Mesenchymal stem cell (in vitro differentiated cells and primary cell): ENCODE data around the gene MT1G.
A peak's percentile ranks its signal among the peaks of the same experiment; 100 is the strongest.

Experiments
- DNase-seq: peaks from one replicate; pipeline ENCODE4 v3.0.0-alpha.2; 2013
- H2AFZ ChIP-seq: one replicate; pipeline ENCODE4 v1.6.1; 2013; ENCODE audit warnings: low read depth, mild to moderate bottlenecking, control low read depth, inconsistent platforms, low read length, moderate library complexity
- H2AK5ac ChIP-seq: 2 replicates; pipeline ENCODE4 v1.6.1; 2013; ENCODE audit warnings: low read length, moderate library complexity, mild to moderate bottlenecking, inconsistent platforms; ENCODE audit not compliant: severe bottlenecking
- H2BK120ac ChIP-seq: one replicate; pipeline ENCODE4 v1.6.1; 2013; ENCODE audit warnings: low read depth, mild to moderate bottlenecking, inconsistent platforms, low read length, moderate library complexity
- H2BK12ac ChIP-seq, 2 experiments: one replicate each; pipeline ENCODE4 v1.6.1; 2013; ENCODE audit warnings: inconsistent platforms in 2 of 2, low read length in 2 of 2, mild to moderate bottlenecking in 2 of 2, moderate library complexity in 2 of 2, control low read depth in 1 of 2
- H2BK15ac ChIP-seq: one replicate; pipeline ENCODE4 v1.6.1; 2013; ENCODE audit warnings: mild to moderate bottlenecking, low read depth, inconsistent platforms; ENCODE audit not compliant: poor library complexity, severe bottlenecking
- H2BK5ac ChIP-seq: 2 replicates; pipeline ENCODE4 v1.6.1; 2013; ENCODE audit warnings: low read depth, mild to moderate bottlenecking, low read length, control low read depth, inconsistent platforms; ENCODE audit not compliant: poor library complexity, severe bottlenecking
- H3K14ac ChIP-seq, 2 experiments: one replicate each; pipeline ENCODE4 v1.6.1; 2013; ENCODE audit warnings: inconsistent platforms in 2 of 2, low read length in 2 of 2, control low read depth in 1 of 2, mild to moderate bottlenecking in 1 of 2, moderate library complexity in 1 of 2
- H3K18ac ChIP-seq, 2 experiments: one replicate each; pipeline ENCODE4 v1.6.1; 2013; ENCODE audit warnings: inconsistent platforms in 2 of 2, low read length in 2 of 2, control low read depth in 1 of 2, low read depth in 1 of 2, mild to moderate bottlenecking in 1 of 2
- H3K23ac ChIP-seq, 2 experiments: one replicate each; pipeline ENCODE4 v1.6.1; 2013; ENCODE audit warnings: inconsistent platforms in 2 of 2, low read length in 2 of 2, mild to moderate bottlenecking in 2 of 2, moderate library complexity in 2 of 2, control low read depth in 1 of 2
- H3K27ac ChIP-seq: 2 replicates; pipeline ENCODE4 v1.5.1; 2013; ENCODE audit warnings: mild to moderate bottlenecking, moderate library complexity, low read length, control low read depth, inconsistent platforms; ENCODE audit not compliant: poor library complexity, severe bottlenecking
- H3K27me3 ChIP-seq, 2 experiments: 2 replicates each; pipeline versions ENCODE4 v1.6.1 to v1.7.0; 2013; ENCODE audit warnings: low read length in 2 of 2, mild to moderate bottlenecking in 2 of 2, moderate library complexity in 2 of 2, control low read depth in 1 of 2, inconsistent platforms in 1 of 2; ENCODE audit not compliant: control insufficient read depth in 1 of 2, insufficient read depth in 1 of 2
- H3K36me3 ChIP-seq, 2 experiments: 2 replicates each; pipeline versions ENCODE4 v1.6.1 to v1.7.0; 2013; ENCODE audit warnings: low read length in 2 of 2, control low read depth in 1 of 2, inconsistent platforms in 1 of 2, low read depth in 1 of 2, mild to moderate bottlenecking in 1 of 2; ENCODE audit not compliant: insufficient read depth in 2 of 2, control insufficient read depth in 1 of 2
- H3K4ac ChIP-seq, 2 experiments: one replicate each; pipeline ENCODE4 v1.6.1; 2013; ENCODE audit warnings: inconsistent platforms in 2 of 2, low read length in 2 of 2, mild to moderate bottlenecking in 2 of 2, moderate library complexity in 2 of 2, control low read depth in 1 of 2, low read depth in 1 of 2
- H3K4me1 ChIP-seq: 2 replicates; pipeline ENCODE4 v1.6.1; 2013; ENCODE audit warnings: low read depth, low read length, control low read depth; ENCODE audit not compliant: control insufficient read depth, insufficient read depth
- H3K4me2 ChIP-seq: 2 replicates; pipeline ENCODE4 v1.6.1; 2013; ENCODE audit warnings: low read length, mild to moderate bottlenecking, inconsistent platforms; ENCODE audit not compliant: poor library complexity, severe bottlenecking
- H3K4me3 ChIP-seq, 2 experiments: 2 replicates each; pipeline versions ENCODE4 v1.5.1 to v1.7.0; 2013; ENCODE audit warnings: low read length in 2 of 2, mild to moderate bottlenecking in 2 of 2, control low read depth in 1 of 2, low read depth in 1 of 2; ENCODE audit not compliant: insufficient read depth in 1 of 2
- H3K79me1 ChIP-seq: replicated peaks from 2 replicates; pipeline ENCODE4 v1.6.1; 2013; ENCODE audit warnings: mild to moderate bottlenecking, control low read depth, low read length, inconsistent platforms; ENCODE audit not compliant: poor library complexity, severe bottlenecking
- H3K9ac ChIP-seq: 2 replicates; pipeline ENCODE4 v1.7.0; 2013; ENCODE audit warnings: mild to moderate bottlenecking, low read length, moderate library complexity
- H3K9me3 ChIP-seq: 2 replicates; pipeline ENCODE4 v1.7.0; 2013; ENCODE audit warnings: mild to moderate bottlenecking, low read length; ENCODE audit not compliant: control insufficient read depth
- H4K8ac ChIP-seq: one replicate; pipeline ENCODE4 v1.6.1; 2013; ENCODE audit warnings: inconsistent platforms, mild to moderate bottlenecking, low read length, moderate library complexity
- H4K91ac ChIP-seq: one replicate; pipeline ENCODE4 v1.6.1; 2013; ENCODE audit warnings: mild to moderate bottlenecking, low read length, inconsistent platforms
- WGBS: methylation state at CpG from one replicate; pipeline ENCODE4 v1.1.7; 2013; ENCODE audit warnings: mixed read lengths; 5-methylcytosine and 5-hydroxymethylcytosine counted together

The MT1G gene

GRCh38 chr16:56635441-56635967, 32.4 kb downstream of the MT1G start:
- Histone ChIP-seq H2BK12ac (no peak overlapping the region), H3K4ac (no peak overlapping the region), H3K23ac (no peak overlapping the region), H4K91ac (no peak overlapping the region), H2BK5ac (no peak overlapping the region), H3K4me1 (peaks cover 24% of the 10 kb centered on the region), H2AK5ac (no peak overlapping the region), H3K4me2 (peak overlapping the region; percentile 26), H3K14ac (no peak overlapping the region), H3K27me3 (peaks cover 16 to 82% of the 10 kb centered on the region in 2 experiments), H2BK120ac (no peak overlapping the region), H3K18ac (no peak overlapping the region), H3K4me3 (no peak overlapping the region), H3K36me3 (no peaks in the 10 kb centered on the region), H2AFZ (no peak overlapping the region), H4K8ac (no peak overlapping the region), H3K27ac (no peak overlapping the region), H3K9ac (no peak overlapping the region), H3K79me1 (no peaks in the 10 kb centered on the region), H2BK15ac (no peak overlapping the region), H3K9me3 (no peaks in the 10 kb centered on the region)
- WGBS = 2% methylated on average over 39 of the region's 40 CpGs
- DNase-seq = no peak

GRCh38 chr16:56634715-56635440, 33.0 kb downstream of the MT1G start:
- H3K4me2 ChIP-seq = peak overlapping the region; percentile 26
- H3K14ac ChIP-seq = no peak overlapping the region
- no peaks in the 10 kb centered on the region for H3K36me3 ChIP-seq
- no peak overlapping the region for H3K18ac ChIP-seq
- no peak overlapping the region for H2BK12ac ChIP-seq
- no peak overlapping the region for H3K23ac ChIP-seq
- no peak overlapping the region for H2AK5ac ChIP-seq
- no peak overlapping the region for H4K8ac ChIP-seq
- H4K91ac ChIP-seq = no peak overlapping the region
- no peak overlapping the region for H3K4ac ChIP-seq
- no peaks in the 10 kb centered on the region for H3K79me1 ChIP-seq
- peaks cover 16 to 79% of the 10 kb centered on the region in 2 experiments for H3K27me3 ChIP-seq
- WGBS = 3% methylated on average over 43 of the region's 47 CpGs
- H3K9me3 ChIP-seq = no peaks in the 10 kb centered on the region
- no peak overlapping the region for H3K27ac ChIP-seq
- H3K4me1 ChIP-seq = peaks cover 24% of the 10 kb centered on the region
- no peak overlapping the region for H3K4me3 ChIP-seq
- no peak overlapping the region for H3K9ac ChIP-seq
- no peak overlapping the region for H2AFZ ChIP-seq
- DNase-seq = no peak
- no peak overlapping the region for H2BK5ac ChIP-seq
- H2BK15ac ChIP-seq = no peak overlapping the region
- H2BK120ac ChIP-seq = no peak overlapping the region

GRCh38 chr16:56633535-56633934, 34.3 kb downstream of the MT1G start:
- Histone ChIP-seq H2BK120ac (no peak overlapping the region), H3K4ac (no peak overlapping the region), H4K91ac (no peak overlapping the region), H2AFZ (no peak overlapping the region), H2BK15ac (no peak overlapping the region), H2AK5ac (no peak overlapping the region), H2BK12ac (no peak overlapping the region), H3K36me3 (no peaks in the 10 kb centered on the region), H3K27ac (no peak overlapping the region), H3K9ac (no peak overlapping the region), H3K18ac (no peak overlapping the region), H2BK5ac (no peak overlapping the region), H3K23ac (peak overlapping the region in 1 of 2 experiments; percentile 96), H3K4me3 (no peak overlapping the region), H4K8ac (no peak overlapping the region), H3K4me1 (peaks cover 26% of the 10 kb centered on the region), H3K27me3 (peaks cover 16 to 66% of the 10 kb centered on the region in 2 experiments), H3K9me3 (no peaks in the 10 kb centered on the region), H3K79me1 (no peaks in the 10 kb centered on the region), H3K4me2 (no peak overlapping the region), H3K14ac (no peak overlapping the region)
- no peak for DNase-seq
- WGBS = 26% methylated on average over 7 of the region's 7 CpGs

GRCh38 chr16:56632848-56633365, 35.0 kb downstream of the MT1G start:
- H2BK15ac ChIP-seq = no peak overlapping the region
- peaks cover 19% of the 10 kb centered on the region for H3K4me1 ChIP-seq
- WGBS = 11% methylated on average over 6 of the region's 6 CpGs
- no peak overlapping the region for H4K91ac ChIP-seq
- no peaks in the 10 kb centered on the region for H3K79me1 ChIP-seq
- no peaks in the 10 kb centered on the region for H3K9me3 ChIP-seq
- no peak overlapping the region for H3K14ac ChIP-seq
- peak overlapping the region in 1 of 2 experiments; percentile 75 for H3K4me3 ChIP-seq
- H3K18ac ChIP-seq = no peak overlapping the region
- no peak overlapping the region for H3K4me2 ChIP-seq
- H3K36me3 ChIP-seq = no peaks in the 10 kb centered on the region
- no peak overlapping the region for H2BK12ac ChIP-seq
- H2BK5ac ChIP-seq = no peak overlapping the region
- no peak overlapping the region for H2BK120ac ChIP-seq
- H3K4ac ChIP-seq = no peak overlapping the region
- no peak overlapping the region for H4K8ac ChIP-seq
- no peak for DNase-seq
- no peak overlapping the region for H2AK5ac ChIP-seq
- no peak overlapping the region for H3K27ac ChIP-seq
- no peak overlapping the region for H2AFZ ChIP-seq
- peak overlapping the region; percentile 75 for H3K9ac ChIP-seq
- H3K23ac ChIP-seq = no peak overlapping the region
- H3K27me3 ChIP-seq = peaks cover 16 to 59% of the 10 kb centered on the region in 2 experiments
